GM12875 (cell line): ENCODE measurements around the gene TXK.

Experiments
- H3K4me3 ChIP-seq: one replicate; pipeline ENCODE4 v1.5.1; 2011; ENCODE audit warnings: low read depth, low read length, control low read depth
- TF ChIP-seq, protein P1 (sequence below): IDR thresholded peaks from 2 replicates; pipeline ENCODE4 v1.5.1; 2011; ENCODE audit warnings: low read depth, mild to moderate bottlenecking, control low read depth, inconsistent platforms, low read length, moderate library complexity, borderline replicate concordance; ENCODE audit not compliant: insufficient read depth

Gene TXK

GRCh38 chr4:48065587-48066052 lies 68.4 kb downstream of the TXK start:
- TF ChIP-seq, protein P1, sequence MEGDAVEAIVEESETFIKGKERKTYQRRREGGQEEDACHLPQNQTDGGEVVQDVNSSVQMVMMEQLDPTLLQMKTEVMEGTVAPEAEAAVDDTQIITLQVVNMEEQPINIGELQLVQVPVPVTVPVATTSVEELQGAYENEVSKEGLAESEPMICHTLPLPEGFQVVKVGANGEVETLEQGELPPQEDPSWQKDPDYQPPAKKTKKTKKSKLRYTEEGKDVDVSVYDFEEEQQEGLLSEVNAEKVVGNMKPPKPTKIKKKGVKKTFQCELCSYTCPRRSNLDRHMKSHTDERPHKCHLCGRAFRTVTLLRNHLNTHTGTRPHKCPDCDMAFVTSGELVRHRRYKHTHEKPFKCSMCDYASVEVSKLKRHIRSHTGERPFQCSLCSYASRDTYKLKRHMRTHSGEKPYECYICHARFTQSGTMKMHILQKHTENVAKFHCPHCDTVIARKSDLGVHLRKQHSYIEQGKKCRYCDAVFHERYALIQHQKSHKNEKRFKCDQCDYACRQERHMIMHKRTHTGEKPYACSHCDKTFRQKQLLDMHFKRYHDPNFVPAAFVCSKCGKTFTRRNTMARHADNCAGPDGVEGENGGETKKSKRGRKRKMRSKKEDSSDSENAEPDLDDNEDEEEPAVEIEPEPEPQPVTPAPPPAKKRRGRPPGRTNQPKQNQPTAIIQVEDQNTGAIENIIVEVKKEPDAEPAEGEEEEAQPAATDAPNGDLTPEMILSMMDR, result no peak

GRCh38 chr4:48064349-48064748 lies 69.7 kb downstream of the TXK start:
- TF ChIP-seq, protein P1, result no peak
- H3K4me3 ChIP-seq, result no peak overlapping the region

More at GRCh38 chr4:48065587-48066052, 68.4 kb downstream of the TXK start:
- no peak overlapping the region for H3K4me3 ChIP-seq

- TF ChIP-seq, protein P1, result no peak
- H3K4me3 ChIP-seq, result no peak overlapping the region
These were observed 75.2 kb downstream of the TXK start for GRCh38 chr4:48058617-48059530.

DNA sequence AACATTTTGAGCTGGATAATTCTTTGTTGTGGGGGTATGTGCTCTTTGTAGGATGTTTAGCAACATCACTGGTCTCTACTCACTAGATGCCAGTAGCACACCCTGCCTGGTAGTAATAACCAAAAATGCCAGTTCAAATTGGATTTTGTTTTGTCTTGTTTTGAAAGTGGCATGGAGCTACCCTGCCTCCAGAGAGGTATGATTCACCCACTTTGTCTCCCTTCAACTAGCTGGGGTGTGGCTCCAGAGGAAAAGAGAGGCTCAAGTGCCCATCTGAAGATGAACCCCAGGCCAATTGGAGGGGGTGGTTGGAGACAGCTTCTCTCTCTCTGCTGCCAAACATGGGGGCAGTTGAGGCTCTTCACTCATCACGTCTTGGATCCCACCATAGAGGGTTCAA lies 83.0 kb downstream of the TXK start:
- TF ChIP-seq, protein P1, result no peak
- no peak overlapping the region for H3K4me3 ChIP-seq

- TF ChIP-seq, protein P1, result no peak
- no peak overlapping the region for H3K4me3 ChIP-seq
These were observed 84.6 kb downstream of the TXK start for GRCh38 chr4:48049483-48049882.

GRCh38 chr4:48047896-48048295 lies 86.2 kb downstream of the TXK start:
- H3K4me3 ChIP-seq, result peak overlapping the region; percentile 10
- TF ChIP-seq, protein P1, result no peak

DNA sequence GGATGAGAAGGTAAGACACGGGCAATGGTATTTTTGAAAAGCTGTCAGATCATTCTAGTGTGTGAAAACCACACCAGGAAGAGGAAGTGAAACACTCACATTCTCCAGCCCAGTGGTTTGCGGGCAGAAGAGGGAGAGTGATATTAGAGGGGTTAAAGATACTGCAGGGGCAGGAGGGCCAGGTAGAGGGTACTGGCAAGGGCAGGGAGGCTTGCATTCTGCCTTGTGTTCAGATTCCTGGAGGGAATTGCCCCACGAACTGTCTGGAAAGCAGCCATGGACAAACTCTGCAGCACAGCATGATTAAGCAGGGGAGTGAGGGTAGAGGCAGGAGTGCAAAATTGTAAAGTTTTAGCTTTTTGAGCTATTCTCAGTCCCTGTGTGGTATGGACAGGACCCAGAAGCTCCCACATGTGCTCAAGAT lies 86.6 kb downstream of the TXK start:
- TF ChIP-seq, protein P1, result no peak
- peak overlapping the region; percentile 10 for H3K4me3 ChIP-seq
